Activated CD4-positive, alpha-beta T cell treated with anti-CD3 and anti-CD28 coated beads for 36 hours (primary cell): ENCODE data around the gene MRPL14. TPM values are rescaled to one million over a fixed set of nuclear protein-coding genes. Genes with fewer than 3 reads are reported as not detected.
A peak's percentile ranks its signal among the peaks of the same experiment; 100 is the strongest.

Experiments used
- ATAC-seq: fragments of 200-7000 bp; cut with Tn5 transposase; one replicate; pipeline ENCODE4 v1.10.0; 2021; ENCODE audit warnings: mild to moderate bottlenecking, moderate library complexity
- CTCF ChIA-PET: fragments of 350-600 bp; sonication (Branson Sonifier 250); formaldehyde crosslinking; loops from one replicate; lab custom pipeline; 2021; ENCODE audit warnings: antibody characterized with exemption; lab: Charles Lee
- POLR2A ChIA-PET: fragments of 350-600 bp; sonication (Branson Sonifier 250); formaldehyde crosslinking; loops from one replicate; lab custom pipeline; 2021; ENCODE audit warnings: antibody characterized with exemption, inconsistent platforms; lab: Charles Lee
- DNase-seq: peaks from one replicate; pipeline ENCODE4 v3.0.0-alpha.2; 2020
- H3K27ac Mint-ChIP-seq: one replicate; pipeline ENCODE4 v1.8.0; 2021; ENCODE audit warnings: mixed read lengths
- H3K27me3 Mint-ChIP-seq: one replicate; pipeline ENCODE4 v1.8.0; 2021; ENCODE audit warnings: mixed read lengths
- H3K36me3 Mint-ChIP-seq: one replicate; pipeline ENCODE4 v1.8.0; 2021; ENCODE audit warnings: low read depth, mixed read lengths
- H3K4me1 Mint-ChIP-seq: one replicate; pipeline ENCODE4 v1.8.0; 2021; ENCODE audit warnings: mixed read lengths
- H3K4me3 Mint-ChIP-seq: one replicate; pipeline ENCODE4 v1.8.0; 2021; ENCODE audit warnings: mild to moderate bottlenecking, moderate library complexity, mixed read lengths
- H3K9me3 Mint-ChIP-seq: one replicate; pipeline ENCODE4 v1.8.0; 2021; ENCODE audit warnings: low read depth, mixed read lengths
- intact Hi-C, 2 experiments: fragments of 100-400 bp; cut with DNase I in 1 of 2; cut with micrococcal nuclease in 1 of 2; formaldehyde crosslinking; loops; one replicate each; pipeline versions ENCODE4 v1.14.2 to v1.15.1; 2022 to 2024; cut with DNase I, micrococcal nuclease
- total RNA-seq, 2 experiments: library from RNA; stranded (reverse); gene quantifications; one replicate each; pipeline ENCODE4 v1.2.3, GENCODE V29; 2021

MRPL14 gene
- total RNA-seq, 2 experiments from 2014 or later = 29.5 to 43.3 TPM

- ChIA-PET CTCF (interaction anchor here (0.6 to 3.7 kb wide), 13 partner anchors 10 to 443 kb away, joined by 3 to 46 read pairs (median 3); partner anchors contain the start of genes MAD2L1BP and VEGFA), POLR2A (interaction anchor here (1.0 to 2.0 kb wide), 4 partner anchors 21 to 384 kb away, joined by 4 read pairs; partner anchors contain the start of gene VEGFA)
- DNase-seq (peak; percentile 97), ATAC-seq (peak; percentile 74)
- Mint-ChIP-seq H3K4me1 (peaks cover 17% of the 10 kb centered on the region), H3K27me3 (peaks cover 16% of the 10 kb centered on the region), H3K4me3 (peak overlapping the region; percentile 79), H3K9me3 (no peaks in the 10 kb centered on the region), H3K36me3 (no peaks in the 10 kb centered on the region), H3K27ac (peak overlapping the region; percentile 85)
- intact Hi-C loops = loop anchor here (1.0 to 10.0 kb wide), 7 partner anchors 70 to 618 kb away; partner anchors contain the start of genes DLK2 (in 1 of the 2), NFKBIE (in 1 of the 2), POLR1C (in 1 of the 2) and YIPF3 (in 1 of the 2)
Observed at GRCh38 chr6:44072959-44073611, 54.2 kb downstream of the MRPL14 start.

DNA sequence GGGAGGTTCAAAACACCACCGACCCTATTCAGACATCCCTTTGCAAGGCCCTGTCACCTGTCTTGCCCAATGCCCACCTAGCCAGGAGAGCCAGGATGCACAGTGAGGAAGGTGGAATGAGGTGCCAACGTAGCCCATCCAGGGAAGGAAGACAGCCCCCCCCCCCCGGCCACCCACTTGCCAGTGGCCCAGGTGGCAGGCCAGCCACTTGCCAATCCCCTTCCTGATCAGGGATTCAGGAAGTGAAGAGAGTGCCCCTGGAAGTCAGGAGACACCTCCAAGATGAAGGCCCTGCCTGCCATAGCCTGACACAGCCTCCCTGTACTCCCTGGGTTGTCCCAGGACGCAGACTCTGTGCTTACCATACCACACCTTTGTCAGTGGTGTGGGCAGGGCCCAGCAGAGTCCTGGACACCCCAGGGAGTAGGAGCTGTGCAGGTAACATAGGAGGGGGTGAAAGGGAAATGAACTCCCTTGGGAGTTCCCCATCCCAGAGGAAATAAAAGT, 54.7 kb downstream of the MRPL14 start:
- POLR2A ChIA-PET = interaction anchor here (1.0 to 2.0 kb wide), 2 partner anchors 20 to 302 kb away, joined by 4 read pairs; partner anchors contain the start of gene VEGFA

GRCh38 chr6:44071670-44072451, 55.4 kb downstream of the MRPL14 start:
- Mint-ChIP-seq H3K27me3 (peaks cover 13% of the 10 kb centered on the region), H3K4me3 (peak overlapping the region; percentile 79), H3K9me3 (no peaks in the 10 kb centered on the region), H3K4me1 (peaks cover 17% of the 10 kb centered on the region), H3K27ac (peak overlapping the region; percentile 70), H3K36me3 (no peaks in the 10 kb centered on the region)
- ChIA-PET POLR2A (interaction anchor here (2.0 kb wide), 1 partner anchor 301 kb away, joined by 4 read pairs; the partner anchor contains the start of gene VEGFA), CTCF (interaction anchor here (0.5 to 3.7 kb wide), 12 partner anchors 9 to 463 kb away, joined by 3 to 29 read pairs (median 6); partner anchors contain the start of gene VEGFA)
- ATAC-seq (no peak), DNase-seq (no peak)
- intact Hi-C loops = loop anchor here (2.0 to 10.0 kb wide), 3 partner anchors 69 to 617 kb away; partner anchors contain the start of genes DLK2 (in 1 of the 2), POLR1C (in 1 of the 2) and YIPF3 (in 1 of the 2)

More for the DNA sequence above, 54.7 kb downstream of the MRPL14 start:
- no peaks in the 10 kb centered on the region for H3K36me3 Mint-ChIP-seq
- peak; percentile 2 for ATAC-seq
- H3K4me3 Mint-ChIP-seq = peak overlapping the region; percentile 79
- no peak for DNase-seq
- H3K27ac Mint-ChIP-seq = peak overlapping the region; percentile 85
- CTCF ChIA-PET = interaction anchor here (0.5 to 3.7 kb wide), 11 partner anchors 10 to 464 kb away, joined by 3 to 46 read pairs (median 5); partner anchors contain the start of gene VEGFA
- peaks cover 13% of the 10 kb centered on the region for H3K27me3 Mint-ChIP-seq
- no peaks in the 10 kb centered on the region for H3K9me3 Mint-ChIP-seq
- H3K4me1 Mint-ChIP-seq = peaks cover 17% of the 10 kb centered on the region
- intact Hi-C loops = loop anchor here (2.0 to 10.0 kb wide), 3 partner anchors 70 to 618 kb away; partner anchors contain the start of genes DLK2 (in 1 of the 2), POLR1C (in 1 of the 2) and YIPF3 (in 1 of the 2)

- H3K4me1 Mint-ChIP-seq = peaks cover 13% of the 10 kb centered on the region
- CTCF ChIA-PET = interaction anchor here (0.6 to 1.6 kb wide), 3 partner anchors 10 to 294 kb away, joined by 3 to 8 read pairs (median 3); no protein-coding TSS in a partner anchor
- H3K9me3 Mint-ChIP-seq = no peaks in the 10 kb centered on the region
- no peaks in the 10 kb centered on the region for H3K36me3 Mint-ChIP-seq
- ATAC-seq (no peak), DNase-seq (no peak)
- H3K4me3 Mint-ChIP-seq = no peak overlapping the region
- POLR2A ChIA-PET = no interaction called here
- no peak overlapping the region for H3K27ac Mint-ChIP-seq
- intact Hi-C loops = no loop called here
- peaks cover 10% of the 10 kb centered on the region for H3K27me3 Mint-ChIP-seq
Observed at GRCh38 chr6:44068607-44069296, 58.5 kb downstream of the MRPL14 start.

DNA sequence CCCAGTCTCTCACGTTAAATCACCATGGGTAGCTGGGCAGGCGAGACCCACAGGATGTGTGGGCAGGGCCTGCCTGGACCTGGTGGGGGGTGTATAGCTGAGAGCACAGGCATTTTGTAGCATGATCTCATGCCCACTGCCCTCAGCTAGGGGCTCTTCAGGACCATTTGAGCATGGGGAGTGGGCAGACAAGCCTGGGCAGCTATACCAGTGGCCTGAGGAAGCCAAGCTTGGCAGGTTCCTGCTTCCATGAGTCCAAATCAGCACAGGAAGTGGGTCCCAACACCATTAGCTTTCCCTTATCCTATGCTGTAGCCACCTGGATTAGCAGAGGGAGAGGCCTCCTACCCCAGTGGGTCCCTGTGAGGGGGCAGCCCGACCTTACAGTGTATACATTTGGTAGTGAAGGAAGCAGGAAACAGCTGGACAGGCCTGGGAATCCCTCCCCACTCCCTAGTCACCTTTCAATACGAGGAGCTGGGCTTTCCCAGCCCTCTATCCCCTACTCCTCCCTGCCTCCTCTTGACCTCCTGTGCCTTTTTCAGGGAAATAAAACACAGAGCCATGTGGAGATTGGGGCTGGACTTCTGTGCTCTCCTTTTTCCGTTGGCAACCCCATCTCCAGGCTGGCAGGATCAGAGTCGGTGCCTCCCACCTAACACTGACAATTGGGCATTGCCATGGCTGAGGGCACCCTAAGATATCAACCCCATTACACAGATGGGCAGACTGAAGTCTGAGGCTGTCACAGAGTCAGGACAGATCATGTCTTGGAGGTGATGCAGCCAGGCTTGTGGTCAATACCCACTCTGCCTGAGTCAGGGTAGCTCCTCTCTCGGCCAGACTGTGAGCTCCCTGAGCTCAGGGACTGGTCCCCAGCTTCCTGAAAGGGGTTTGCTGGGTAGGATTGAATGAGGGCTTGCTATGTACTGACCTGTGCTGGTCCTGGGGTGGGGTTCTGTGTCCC, 59.8 kb downstream of the MRPL14 start:
- Mint-ChIP-seq H3K27ac (no peak overlapping the region), H3K4me1 (peaks cover 10% of the 10 kb centered on the region), H3K9me3 (no peaks in the 10 kb centered on the region), H3K4me3 (no peak overlapping the region), H3K27me3 (peaks cover 10% of the 10 kb centered on the region), H3K36me3 (no peaks in the 10 kb centered on the region)
- ChIA-PET CTCF (interaction anchor here (0.6 to 1.6 kb wide), 4 partner anchors 11 to 293 kb away, joined by 3 to 8 read pairs (median 4); no protein-coding TSS in a partner anchor), POLR2A (interaction anchor here (0.6 to 0.9 kb wide), 2 partner anchors 282 to 438 kb away, joined by 3 to 4 read pairs; no protein-coding TSS in a partner anchor)
- DNase-seq (no peak), ATAC-seq (no peak)
- intact Hi-C loops = no loop called here

DNA sequence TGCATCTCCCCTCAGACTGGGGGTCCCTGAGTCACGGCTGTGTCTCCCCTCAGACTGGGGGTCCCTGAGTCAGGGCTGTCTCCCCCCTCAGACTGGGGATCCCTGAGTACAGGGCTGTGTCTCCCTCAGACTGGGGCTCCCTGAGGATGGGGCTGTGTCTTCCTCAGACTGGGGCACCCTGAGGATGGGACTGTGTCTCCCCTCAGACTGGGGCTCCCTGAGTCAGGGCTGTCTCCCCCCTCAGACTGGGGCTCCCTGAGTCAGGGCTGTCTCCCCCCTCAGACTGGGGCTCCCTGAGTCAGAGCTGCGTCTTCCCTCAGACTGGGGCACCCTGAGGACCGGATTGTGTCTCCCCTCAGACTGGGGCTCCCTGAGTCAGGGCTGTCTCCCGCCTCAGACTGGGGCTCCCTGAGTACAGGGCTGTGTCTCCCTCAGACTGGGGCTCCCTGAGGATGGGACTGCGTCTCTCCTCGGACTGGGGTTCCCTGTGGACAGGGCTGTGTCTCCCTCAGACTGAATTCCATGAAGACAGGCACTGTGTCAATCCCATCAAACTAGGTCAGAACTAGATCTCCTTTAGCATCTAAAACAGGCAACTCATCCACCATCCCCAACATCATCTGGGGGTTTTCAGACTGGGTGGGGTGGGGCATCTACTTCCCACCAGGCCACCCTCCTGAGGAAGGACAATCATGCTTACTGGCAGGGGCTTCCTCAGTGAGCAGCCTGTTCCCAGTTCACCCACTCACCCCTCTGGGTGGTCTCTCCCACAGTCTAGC, 60.7 kb downstream of the MRPL14 start:
- intact Hi-C loops = no loop called here
- Mint-ChIP-seq H3K9me3 (no peaks in the 10 kb centered on the region), H3K4me1 (peaks cover 8% of the 10 kb centered on the region), H3K36me3 (no peaks in the 10 kb centered on the region), H3K4me3 (no peak overlapping the region), H3K27me3 (peaks cover 7% of the 10 kb centered on the region), H3K27ac (no peak overlapping the region)
- POLR2A ChIA-PET = no interaction called here
- no peak for ATAC-seq
- CTCF ChIA-PET = interaction anchor here (0.7 to 1.5 kb wide), 3 partner anchors 7 to 345 kb away, joined by 4 to 5 read pairs (median 5); no protein-coding TSS in a partner anchor
- DNase-seq = no peak

DNA sequence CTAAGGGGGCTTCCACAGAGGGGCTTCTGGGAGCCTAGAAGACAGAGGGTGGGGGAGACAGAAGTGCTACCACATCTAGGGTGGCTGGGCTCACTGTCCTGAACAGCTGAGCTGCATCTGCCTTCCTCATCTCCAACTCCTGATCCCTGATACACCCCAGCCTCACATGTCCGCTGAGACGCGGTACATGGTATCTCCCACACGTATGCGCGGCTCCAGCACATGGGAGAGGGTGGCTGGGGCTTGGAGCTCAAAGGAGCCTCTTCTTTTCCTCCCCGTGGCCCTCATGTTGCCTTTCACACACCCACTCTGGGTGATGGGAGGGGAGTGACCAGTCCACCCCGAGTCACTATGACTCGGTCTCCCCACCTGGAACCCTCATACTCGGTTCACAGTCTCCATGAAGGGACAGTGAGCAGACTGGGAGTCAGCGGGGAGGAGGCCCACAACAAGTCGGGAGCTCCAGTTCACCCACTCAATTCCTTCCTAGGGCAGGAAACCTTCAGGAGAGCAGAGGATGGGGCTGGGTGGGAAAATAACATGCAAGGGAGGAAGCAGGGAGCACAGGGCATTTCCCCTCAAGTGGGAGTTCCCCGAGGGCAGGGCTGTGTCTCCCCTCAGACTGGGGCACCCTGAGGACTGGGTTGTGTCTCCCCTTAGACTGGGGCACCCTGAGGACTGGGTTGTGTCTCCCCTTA, 61.7 kb downstream of the MRPL14 start:
- no peak for DNase-seq
- Mint-ChIP-seq H3K4me3 (no peak overlapping the region), H3K27me3 (no peaks in the 10 kb centered on the region), H3K4me1 (peaks cover 8% of the 10 kb centered on the region), H3K27ac (no peak overlapping the region), H3K9me3 (no peaks in the 10 kb centered on the region), H3K36me3 (no peaks in the 10 kb centered on the region)
- intact Hi-C loops = no loop called here
- ATAC-seq = no peak
- ChIA-PET CTCF (interaction anchor here (0.7 to 1.5 kb wide), 4 partner anchors 8 to 345 kb away, joined by 3 to 5 read pairs (median 4); no protein-coding TSS in a partner anchor), POLR2A (no interaction called here)

DNA sequence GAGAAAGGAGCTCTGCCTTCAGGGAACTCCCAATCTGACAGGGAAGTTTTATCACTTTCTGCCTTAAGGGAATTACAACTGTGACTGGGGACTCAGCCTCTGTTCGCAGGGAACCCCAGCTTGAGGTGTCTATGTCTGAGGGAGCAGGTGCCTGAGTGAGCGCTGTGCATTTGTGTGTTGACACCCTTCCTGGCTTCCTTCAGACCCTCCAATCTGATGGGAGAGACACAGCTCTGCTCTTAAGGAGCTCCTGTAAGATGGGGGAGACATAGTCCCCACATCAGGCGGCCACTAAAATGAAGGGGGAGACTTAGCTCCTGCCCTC, 62.3 kb downstream of the MRPL14 start:
- peaks cover 8% of the 10 kb centered on the region for H3K4me1 Mint-ChIP-seq
- ChIA-PET POLR2A (no interaction called here), CTCF (interaction anchor here (0.6 to 1.5 kb wide), 6 partner anchors 9 to 397 kb away, joined by 3 to 4 read pairs (median 3); no protein-coding TSS in a partner anchor)
- no peaks in the 10 kb centered on the region for H3K36me3 Mint-ChIP-seq
- no peak for DNase-seq
- intact Hi-C loops = no loop called here
- no peak overlapping the region for H3K4me3 Mint-ChIP-seq
- H3K27ac Mint-ChIP-seq = no peak overlapping the region
- peaks cover 2% of the 10 kb centered on the region for H3K27me3 Mint-ChIP-seq
- ATAC-seq = no peak
- peaks cover 2% of the 10 kb centered on the region for H3K9me3 Mint-ChIP-seq
